Measurements from ENCODE around the gene PRORP.
A peak's percentile ranks its signal among the peaks of the same experiment; 100 is the strongest.

The PRORP gene

GRCh38 chr14:35121026-35121886 lies 1.1 kb upstream of the PRORP start:
- peaks cover 37% of the 10 kb centered on the region for H3K4me1 Mint-ChIP-seq (ENCODE audit: low read depth)
- H3K27ac Mint-ChIP-seq: peak overlapping the region; percentile 100
- H3K36me3 Mint-ChIP-seq (ENCODE audit: low read depth): peaks cover 38% of the 10 kb centered on the region
- no peak for DNase-seq (ENCODE audit: low spot score)
- H3K27me3 Mint-ChIP-seq (ENCODE audit: low read depth): no peaks in the 10 kb centered on the region
- no peaks in the 10 kb centered on the region for H3K9me3 Mint-ChIP-seq
- H3K4me3 Mint-ChIP-seq: peak overlapping the region; percentile 91

GRCh38 chr14:35122696-35123387 lies 490 bp downstream of the PRORP start:
- peaks cover 40% of the 10 kb centered on the region for H3K4me1 Mint-ChIP-seq (ENCODE audit: low read depth)
- H3K4me3 Mint-ChIP-seq: peak overlapping the region; percentile 91
- no peaks in the 10 kb centered on the region for H3K9me3 Mint-ChIP-seq
- no peak for DNase-seq (ENCODE audit: low spot score)
- H3K27me3 Mint-ChIP-seq (ENCODE audit: low read depth): no peaks in the 10 kb centered on the region
- peak overlapping the region; percentile 100 for H3K27ac Mint-ChIP-seq
- H3K36me3 Mint-ChIP-seq (ENCODE audit: low read depth): peaks cover 33% of the 10 kb centered on the region

GRCh38 chr14:35123388-35123703 lies 994 bp downstream of the PRORP start:
- H3K4me1 Mint-ChIP-seq (ENCODE audit: low read depth): peaks cover 42% of the 10 kb centered on the region
- H3K27ac Mint-ChIP-seq: peak overlapping the region; percentile 100

GRCh38 chr14:35124127-35124526 lies 1.8 kb downstream of the PRORP start:
- no peak overlapping the region for H3K27ac Mint-ChIP-seq
- H3K9me3 Mint-ChIP-seq: no peaks in the 10 kb centered on the region
- H3K27me3 Mint-ChIP-seq (ENCODE audit: low read depth): no peaks in the 10 kb centered on the region
- H3K4me3 Mint-ChIP-seq: peak overlapping the region; percentile 91
- peaks cover 40% of the 10 kb centered on the region for H3K36me3 Mint-ChIP-seq (ENCODE audit: low read depth)
- no peak for DNase-seq (ENCODE audit: low spot score)
- H3K4me1 Mint-ChIP-seq (ENCODE audit: low read depth): peaks cover 44% of the 10 kb centered on the region

More at GRCh38 chr14:35123388-35123703, 994 bp downstream of the PRORP start:
- peak overlapping the region; percentile 91 for H3K4me3 Mint-ChIP-seq
- H3K27me3 Mint-ChIP-seq (ENCODE audit: low read depth): no peaks in the 10 kb centered on the region
- H3K9me3 Mint-ChIP-seq: no peaks in the 10 kb centered on the region
- peaks cover 36% of the 10 kb centered on the region for H3K36me3 Mint-ChIP-seq (ENCODE audit: low read depth)
- DNase-seq (ENCODE audit: low spot score): no peak

DNA sequence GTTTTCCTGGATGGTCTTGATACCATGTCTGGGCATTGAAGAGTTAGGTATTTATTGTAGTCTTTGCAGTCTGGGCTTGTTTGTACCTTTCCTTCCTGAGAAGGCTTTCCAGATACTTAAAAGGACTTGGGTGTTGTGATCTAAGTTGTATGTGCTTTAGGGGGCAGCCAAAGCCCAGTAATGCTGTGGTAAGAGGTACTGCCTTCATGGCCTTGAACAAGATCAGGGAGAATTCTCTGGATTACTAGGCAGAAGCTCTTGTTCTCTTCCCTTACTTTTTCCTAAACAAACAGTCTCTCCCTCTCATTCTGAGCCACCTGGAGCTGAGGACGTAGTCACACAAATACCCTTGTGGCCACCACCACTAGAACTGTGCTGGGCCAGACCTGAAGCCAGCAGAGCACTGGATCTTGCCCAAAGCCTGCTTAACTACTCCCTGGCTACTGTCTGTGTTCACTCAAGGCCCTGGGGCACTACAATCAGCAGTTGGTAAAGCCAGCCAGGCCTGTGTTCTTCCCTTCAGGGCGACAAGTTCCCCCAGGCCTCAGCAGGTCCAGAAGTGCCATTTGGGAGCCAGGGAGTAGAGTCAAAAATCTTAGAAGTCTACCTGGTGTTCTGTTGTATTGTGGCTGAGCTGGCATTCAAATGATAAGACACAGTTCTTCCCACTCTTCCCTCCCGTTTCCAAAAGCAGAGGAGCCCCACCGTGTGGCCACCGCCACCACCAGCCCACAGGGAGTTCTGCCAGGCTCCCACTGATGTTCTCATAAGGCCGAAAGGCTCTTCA lies 11.4 kb downstream of the PRORP start:
- H3K4me1 Mint-ChIP-seq (ENCODE audit: low read depth): peaks cover 9% of the 10 kb centered on the region
- DNase-seq (ENCODE audit: low spot score): no peak
- peaks cover 51% of the 10 kb centered on the region for H3K36me3 Mint-ChIP-seq (ENCODE audit: low read depth)
- no peak overlapping the region for H3K4me3 Mint-ChIP-seq
- no peaks in the 10 kb centered on the region for H3K27me3 Mint-ChIP-seq (ENCODE audit: low read depth)
- peaks cover 8% of the 10 kb centered on the region for H3K9me3 Mint-ChIP-seq
- peak overlapping the region; percentile 6 for H3K27ac Mint-ChIP-seq

DNA sequence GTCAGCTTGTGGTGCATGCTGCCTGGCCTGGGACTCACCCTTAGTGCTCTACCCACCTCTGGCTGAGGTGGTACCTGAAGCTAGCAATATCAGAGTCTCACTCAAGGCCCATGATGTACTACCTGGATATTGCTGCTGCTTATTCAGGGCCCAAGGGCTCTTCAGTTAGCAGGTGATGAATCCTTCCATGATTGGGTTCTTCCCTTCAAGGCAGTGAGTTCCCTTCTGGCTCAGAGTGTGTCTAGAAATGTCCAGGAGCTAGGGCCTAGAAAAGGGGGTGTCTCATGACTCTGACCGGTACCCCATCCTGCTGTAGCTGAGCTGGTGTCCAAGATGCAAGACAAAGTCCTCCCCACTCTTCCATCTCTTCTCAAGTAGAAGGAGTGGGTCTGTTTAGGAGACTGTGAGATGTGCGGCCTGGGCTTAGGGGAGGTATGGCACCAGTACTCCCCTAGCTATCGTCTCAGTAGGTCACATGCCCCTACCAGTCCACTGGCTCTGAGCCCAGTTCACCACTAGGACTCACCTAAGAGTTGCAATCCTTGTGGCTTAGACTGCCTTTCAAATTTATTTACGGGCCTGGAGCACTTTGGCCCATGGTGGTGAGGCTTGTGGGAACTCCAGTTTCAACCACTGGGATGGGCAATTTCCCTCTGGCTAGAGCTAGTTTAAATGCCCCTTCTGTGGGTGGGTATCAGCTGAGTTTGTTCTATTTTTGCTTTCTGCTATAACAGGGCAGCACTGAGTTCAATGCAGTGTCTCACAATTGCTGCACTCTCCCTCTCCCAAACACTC lies 12.2 kb downstream of the PRORP start:
- Mint-ChIP-seq H3K4me1 (ENCODE audit: low read depth) (peaks cover 9% of the 10 kb centered on the region), H3K36me3 (ENCODE audit: low read depth) (peaks cover 47% of the 10 kb centered on the region), H3K27ac (no peak overlapping the region), H3K9me3 (peaks cover 8% of the 10 kb centered on the region), H3K27me3 (ENCODE audit: low read depth) (no peaks in the 10 kb centered on the region), H3K4me3 (no peak overlapping the region)
- no peak for DNase-seq (ENCODE audit: low spot score)

GRCh38 chr14:35138585-35138984 lies 16.2 kb downstream of the PRORP start:
- H3K36me3 Mint-ChIP-seq (ENCODE audit: low read depth): peaks cover 28% of the 10 kb centered on the region
- peaks cover 11% of the 10 kb centered on the region for H3K4me1 Mint-ChIP-seq (ENCODE audit: low read depth)
- no peak overlapping the region for H3K4me3 Mint-ChIP-seq
- DNase-seq (ENCODE audit: low spot score): no peak
- H3K9me3 Mint-ChIP-seq: peaks cover 2% of the 10 kb centered on the region
- H3K27me3 Mint-ChIP-seq (ENCODE audit: low read depth): no peaks in the 10 kb centered on the region
- H3K27ac Mint-ChIP-seq: no peak overlapping the region

DNA sequence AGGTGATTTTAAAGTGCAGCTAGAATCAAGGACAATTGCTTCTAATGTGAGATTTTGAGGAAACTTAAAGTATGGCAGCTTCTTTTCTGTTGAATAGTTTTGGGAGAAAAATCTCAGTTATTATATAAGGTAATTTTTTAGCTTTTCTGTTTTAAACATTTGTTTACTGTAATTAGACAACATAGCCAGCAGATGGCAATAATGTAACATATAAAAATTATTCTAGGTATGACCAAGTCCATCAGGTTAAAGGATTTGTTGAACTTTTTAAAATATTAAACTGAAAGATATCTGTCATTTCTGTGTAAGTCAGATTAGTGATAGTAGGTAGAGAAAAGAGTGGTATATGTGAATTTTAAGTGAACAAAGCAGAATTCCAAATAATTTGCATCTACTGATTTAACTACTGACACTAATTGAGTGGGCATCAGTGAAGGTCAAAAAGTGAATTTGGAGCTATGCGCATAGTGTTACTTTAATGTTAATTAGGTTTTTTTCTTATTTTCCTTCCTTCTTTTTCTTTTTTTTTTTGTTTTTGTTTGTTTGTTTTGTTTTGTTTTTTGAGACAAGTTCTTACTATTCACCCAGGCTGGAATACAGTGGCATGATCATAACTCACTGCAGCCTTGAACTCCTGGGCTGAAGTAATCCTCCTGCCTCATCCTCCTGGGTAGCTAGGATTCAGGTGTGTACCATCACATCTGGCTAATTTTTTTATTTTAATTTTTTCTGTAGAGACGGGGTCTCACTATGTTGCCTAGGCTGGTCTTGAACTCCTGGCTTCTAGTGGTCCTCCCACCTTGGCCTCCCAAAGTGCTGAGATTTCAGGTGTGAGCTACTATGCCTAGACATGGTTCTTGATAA lies 18.6 kb downstream of the PRORP start:
- Mint-ChIP-seq H3K36me3 (ENCODE audit: low read depth) (peaks cover 20% of the 10 kb centered on the region), H3K4me1 (ENCODE audit: low read depth) (peaks cover 16% of the 10 kb centered on the region), H3K27me3 (ENCODE audit: low read depth) (no peaks in the 10 kb centered on the region), H3K27ac (no peak overlapping the region), H3K9me3 (no peaks in the 10 kb centered on the region), H3K4me3 (no peak overlapping the region)
- no peak for DNase-seq (ENCODE audit: low spot score)

DNA sequence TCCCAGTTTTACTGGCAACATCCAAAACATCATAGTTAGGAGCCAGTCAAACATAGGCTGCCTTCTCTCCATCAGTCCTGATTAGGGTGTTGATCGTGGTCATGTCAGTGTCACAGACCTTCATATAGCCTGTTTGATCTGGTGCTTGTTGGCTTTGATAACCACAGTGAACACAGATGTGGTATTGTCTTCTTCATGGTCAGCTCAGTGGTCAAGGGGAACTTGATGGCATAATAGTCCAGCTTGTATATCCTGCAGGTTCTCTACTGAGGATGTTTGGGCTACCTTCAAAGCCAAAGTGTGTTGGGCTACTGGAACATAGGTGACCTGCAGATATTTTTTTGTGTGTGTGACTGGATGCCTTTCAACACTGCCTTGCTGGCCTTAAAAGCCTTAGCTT lies 21.7 kb downstream of the PRORP start:
- H3K9me3 Mint-ChIP-seq: no peaks in the 10 kb centered on the region
- DNase-seq (ENCODE audit: low spot score): no peak
- no peak overlapping the region for H3K4me3 Mint-ChIP-seq
- H3K27me3 Mint-ChIP-seq (ENCODE audit: low read depth): no peaks in the 10 kb centered on the region
- H3K27ac Mint-ChIP-seq: no peak overlapping the region
- peaks cover 17% of the 10 kb centered on the region for H3K36me3 Mint-ChIP-seq (ENCODE audit: low read depth)
- peaks cover 7% of the 10 kb centered on the region for H3K4me1 Mint-ChIP-seq (ENCODE audit: low read depth)

DNA sequence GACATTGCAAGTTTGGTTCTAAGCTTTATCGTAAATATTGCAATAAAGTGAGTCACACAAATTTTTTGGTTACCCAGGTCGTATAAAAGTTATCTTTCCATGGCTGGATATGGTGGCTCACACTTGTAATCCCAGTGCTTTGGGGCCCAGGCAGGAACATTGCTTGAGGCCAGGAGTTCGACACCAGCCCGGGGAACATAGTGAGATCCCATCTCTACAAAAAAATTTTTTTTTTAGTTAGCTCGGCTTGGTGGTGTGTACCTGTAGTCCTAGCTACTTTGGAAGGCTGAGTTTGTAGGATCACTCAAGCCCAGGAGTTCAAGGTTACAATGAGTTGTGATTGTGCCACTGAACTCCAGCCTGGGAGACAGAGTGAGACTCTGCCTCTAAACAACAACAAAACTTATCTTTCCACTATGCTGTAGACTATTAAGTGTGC lies 24.4 kb downstream of the PRORP start:
- Mint-ChIP-seq H3K9me3 (no peaks in the 10 kb centered on the region), H3K36me3 (ENCODE audit: low read depth) (peaks cover 15% of the 10 kb centered on the region), H3K4me1 (ENCODE audit: low read depth) (peaks cover 8% of the 10 kb centered on the region), H3K4me3 (no peak overlapping the region), H3K27me3 (ENCODE audit: low read depth) (no peaks in the 10 kb centered on the region), H3K27ac (no peak overlapping the region)
- no peak for DNase-seq (ENCODE audit: low spot score)

- Mint-ChIP-seq H3K4me1 (ENCODE audit: low read depth) (peaks cover 8% of the 10 kb centered on the region), H3K4me3 (no peak overlapping the region), H3K27ac (no peak overlapping the region), H3K36me3 (ENCODE audit: low read depth) (peaks cover 15% of the 10 kb centered on the region), H3K27me3 (ENCODE audit: low read depth) (no peaks in the 10 kb centered on the region), H3K9me3 (no peaks in the 10 kb centered on the region)
- no peak for DNase-seq (ENCODE audit: low spot score)
These were observed 24.8 kb downstream of the PRORP start for GRCh38 chr14:35147186-35147585.

DNA sequence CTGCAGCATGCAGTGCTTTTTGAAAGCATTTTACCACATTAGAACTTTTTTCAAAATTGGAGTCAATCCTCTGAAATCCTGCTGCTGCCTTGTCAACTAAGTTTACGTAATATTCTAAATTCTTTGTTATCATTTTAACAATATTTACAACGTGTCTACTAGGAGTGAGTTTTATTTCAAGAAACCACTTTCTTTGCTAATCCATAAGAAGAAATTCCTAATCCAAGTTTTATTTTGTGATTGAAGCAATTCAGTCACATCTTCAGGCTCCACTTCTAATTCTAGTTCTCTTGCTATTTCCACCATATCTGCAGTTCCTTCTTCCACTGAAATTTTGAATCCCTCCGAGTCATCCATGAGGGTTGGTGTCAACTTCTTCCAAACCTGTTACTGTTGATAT lies 25.4 kb downstream of the PRORP start:
- Mint-ChIP-seq H3K9me3 (no peaks in the 10 kb centered on the region), H3K4me3 (no peak overlapping the region), H3K27me3 (ENCODE audit: low read depth) (no peaks in the 10 kb centered on the region), H3K27ac (no peak overlapping the region), H3K36me3 (ENCODE audit: low read depth) (peaks cover 15% of the 10 kb centered on the region), H3K4me1 (ENCODE audit: low read depth) (peaks cover 8% of the 10 kb centered on the region)
- DNase-seq (ENCODE audit: low spot score): no peak

GRCh38 chr14:35149239-35149638 lies 26.9 kb downstream of the PRORP start:
- Mint-ChIP-seq H3K4me3 (no peak overlapping the region), H3K9me3 (no peaks in the 10 kb centered on the region), H3K36me3 (ENCODE audit: low read depth) (peaks cover 16% of the 10 kb centered on the region), H3K27me3 (ENCODE audit: low read depth) (no peaks in the 10 kb centered on the region), H3K4me1 (ENCODE audit: low read depth) (peaks cover 9% of the 10 kb centered on the region), H3K27ac (no peak overlapping the region)
- DNase-seq (ENCODE audit: low spot score): peak; percentile 2
